Epithelial cell of prostate (primary cell): Measurements from ENCODE around the gene SLC24A3.

ENCODE experiments used
- DNase-seq: peaks from one replicate; pipeline ENCODE4 v3.0.0-alpha.2; 2011; ENCODE audit warnings: low read depth, low spot score
- H3K27ac ChIP-seq: fragments of 450-650 bp; 2 replicates; pipeline ENCODE4 v1.5.1; 2017; ENCODE audit warnings: mild to moderate bottlenecking

SLC24A3 gene

DNA sequence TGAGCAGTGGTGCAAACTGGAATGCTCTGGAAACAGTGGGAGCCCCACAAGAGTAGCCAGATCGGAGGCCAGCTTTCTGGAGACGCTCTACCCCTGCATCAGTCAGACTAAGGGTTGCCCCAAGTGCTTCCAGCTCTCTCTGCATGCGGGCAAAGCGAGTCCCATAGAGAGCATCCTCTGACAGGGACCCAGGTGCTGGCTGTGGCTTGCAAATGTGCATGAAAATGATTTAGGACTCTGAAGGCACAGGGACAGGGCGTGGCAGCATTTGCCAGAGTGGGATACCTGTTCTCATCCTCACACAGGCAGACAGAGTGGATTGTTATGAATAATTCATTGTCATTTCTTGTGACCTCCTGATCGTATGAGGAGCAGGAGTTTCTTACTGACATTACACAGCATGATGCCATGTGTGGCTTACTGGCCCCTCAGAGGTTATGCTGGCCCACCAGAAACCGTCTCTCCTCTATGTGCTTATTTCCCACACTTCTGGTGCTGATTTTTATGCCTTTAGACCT is 555.9 kb downstream of the SLC24A3 start:
- DNase-seq: no peak
- H3K27ac ChIP-seq: no peak overlapping the region

DNA sequence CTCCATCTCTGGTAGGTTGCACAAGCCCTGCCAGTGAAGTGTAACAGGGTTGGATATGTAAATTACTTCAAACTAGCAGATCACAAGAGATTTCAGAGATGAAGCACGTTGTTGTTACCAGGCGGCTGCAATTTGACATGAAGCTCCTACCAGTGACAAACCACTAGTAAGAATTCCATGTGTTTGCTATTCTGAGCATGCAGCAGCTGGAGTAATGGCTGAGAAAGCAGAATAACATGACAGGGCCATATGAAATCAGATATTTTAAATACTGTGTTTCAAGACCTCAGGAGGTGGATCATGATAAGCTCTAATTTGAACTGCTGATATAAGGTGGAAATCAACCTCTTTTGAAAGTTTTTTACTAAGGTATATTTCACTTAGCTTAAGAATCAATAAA is 557.1 kb downstream of the SLC24A3 start:
- no peak for DNase-seq
- no peak overlapping the region for H3K27ac ChIP-seq

DNA sequence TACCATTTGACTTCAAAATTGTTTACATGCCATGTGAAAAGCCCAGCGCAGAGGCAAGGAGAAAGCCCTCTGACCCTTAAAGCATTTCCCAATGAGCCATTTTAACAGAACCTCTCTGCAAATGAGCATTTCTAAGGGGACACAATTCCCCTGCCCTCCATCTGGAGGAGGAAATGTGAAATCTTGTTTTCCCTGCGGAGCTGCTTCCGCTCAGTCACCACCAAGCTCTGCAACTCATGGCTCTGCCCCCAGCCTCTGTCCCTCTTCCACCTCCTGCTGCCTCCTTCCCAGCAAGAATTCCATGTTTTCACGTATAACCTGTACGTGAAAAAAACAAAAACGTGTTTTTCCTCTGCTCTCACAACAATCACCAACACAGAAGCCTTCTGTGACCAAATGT is 557.9 kb downstream of the SLC24A3 start:
- no peak overlapping the region for H3K27ac ChIP-seq
- no peak for DNase-seq

DNA sequence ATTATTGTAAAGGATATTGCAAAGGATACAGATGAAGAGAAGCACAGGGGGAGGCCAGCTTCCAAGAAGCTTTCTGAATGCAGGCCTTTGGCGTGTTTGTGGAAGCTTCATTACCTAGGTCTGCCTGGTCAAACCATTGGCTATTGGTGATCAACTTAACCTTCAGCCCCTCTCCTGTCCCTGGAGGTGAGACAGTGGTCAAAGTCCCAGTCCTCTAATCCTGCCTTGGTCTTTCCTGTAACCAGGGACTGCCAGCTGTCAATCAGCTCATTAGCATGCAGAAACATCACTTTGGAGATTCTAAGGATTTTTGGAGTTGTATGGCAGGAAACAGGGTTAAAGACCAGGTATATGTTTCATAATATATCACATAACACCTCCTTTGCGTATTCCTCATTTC is 558.6 kb downstream of the SLC24A3 start:
- H3K27ac ChIP-seq: no peak overlapping the region
- no peak for DNase-seq
